Hematopoietic multipotent progenitor cell (in vitro differentiated cells): Measurements from ENCODE around the gene JOSD2. TPM values are rescaled to one million over a fixed set of nuclear protein-coding genes. Genes with fewer than 3 reads are reported as not detected.
A peak's percentile ranks its signal among the peaks of the same experiment; 100 is the strongest.

Experiments used
- DNase-seq, 3 donors: peaks; one replicate each; pipeline ENCODE4 v3.0.0-alpha.2; 2011 to 2015; ENCODE audit warnings: low read depth in 2 of 3, low spot score in 2 of 3
- total RNA-seq: library from RNA; depleted of rRNA; stranded (reverse); fragments of >200 nt; gene quantifications from one replicate; pipeline ENCODE4 v1.2.3, GENCODE V29; 2012

Gene JOSD2
- total RNA-seq, 1 donor: 11.8 TPM

GRCh38 chr19:50514346-50515167 is 3.6 kb upstream of the JOSD2 start:
- DNase-seq: no peak

GRCh38 chr19:50513746-50514345 is 2.9 kb upstream of the JOSD2 start, which contains the start of gene ASPDH:
Gene ASPDH (minus strand): TSS chr19:50513913. CDS start chr19:50513823, 90 bp downstream.
- no peak for DNase-seq

GRCh38 chr19:50512999-50513745 is 2.2 kb upstream of the JOSD2 start:
- no peak for DNase-seq

GRCh38 chr19:50512112-50512998 is 1.4 kb upstream of the JOSD2 start:
- DNase-seq: no peak

- peak in 1 of 3 donors; percentile 37 for DNase-seq
Observed at GRCh38 chr19:50510700-50511068, 307 bp downstream of the JOSD2 start.

GRCh38 chr19:50510121-50510670 is 795 bp downstream of the JOSD2 start:
- no peak for DNase-seq

- DNase-seq: no peak
Observed at GRCh38 chr19:50509366-50509765, 1.6 kb downstream of the JOSD2 start.

GRCh38 chr19:50508843-50509190 is 2.2 kb downstream of the JOSD2 start:
- no peak for DNase-seq

GRCh38 chr19:50507376-50507775 is 3.6 kb downstream of the JOSD2 start:
- DNase-seq: no peak

- no peak for DNase-seq
Observed at GRCh38 chr19:50506700-50507099, 4.3 kb downstream of the JOSD2 start.

- DNase-seq: no peak
Observed at GRCh38 chr19:50505856-50506611, 5.0 kb downstream of the JOSD2 start.

- no peak for DNase-seq
Observed at GRCh38 chr19:50501568-50502475, 9.2 kb downstream of the JOSD2 start.

GRCh38 chr19:50501186-50501567 is 9.8 kb downstream of the JOSD2 start:
- DNase-seq: no peak

GRCh38 chr19:50500753-50501151 is 10.2 kb downstream of the JOSD2 start:
- DNase-seq: no peak

- DNase-seq: peak in 2 of 3 donors; percentile 43 to 66
Observed at GRCh38 chr19:50500060-50500752, 10.8 kb downstream of the JOSD2 start.

GRCh38 chr19:50498219-50499056 is 12.6 kb downstream of the JOSD2 start:
- no peak for DNase-seq

GRCh38 chr19:50497022-50497405 is 14.0 kb downstream of the JOSD2 start:
- DNase-seq: no peak
